Astrocyte (in vitro differentiated cells and primary cell): ENCODE measurements around the gene SYTL2. TPM values are rescaled to one million over a fixed set of nuclear protein-coding genes. Genes with fewer than 3 reads are reported as not detected.

Experiments used
- DNase-seq: peaks from one replicate; pipeline ENCODE4 v3.0.0-alpha.2; 2010; ENCODE audit warnings: low read depth
- FAIRE-seq: peaks from 2 replicates; lab custom pipeline; 2011; peaks lifted over from hg19 to GRCh38; lab: Jason Lieb, UNC
- H2AFZ ChIP-seq: 2 replicates; pipeline ENCODE4 v1.6.0; 2012; ENCODE audit warnings: low read depth, low read length, inconsistent platforms
- H3K27ac ChIP-seq: 2 replicates; pipeline ENCODE4 v1.5.1; 2011; ENCODE audit warnings: low read depth, low read length, inconsistent platforms
- H3K27me3 ChIP-seq: 2 replicates; pipeline ENCODE4 v1.6.0; 2011; ENCODE audit warnings: low read length, inconsistent platforms; ENCODE audit not compliant: insufficient read depth
- H3K36me3 ChIP-seq: 2 replicates; pipeline ENCODE4 v1.5.1; 2011; ENCODE audit warnings: low read length, inconsistent platforms; ENCODE audit not compliant: insufficient read depth
- H3K4me1 ChIP-seq: 2 replicates; pipeline ENCODE4 v1.5.1; 2011; ENCODE audit warnings: low read length, inconsistent platforms; ENCODE audit not compliant: insufficient read depth
- H3K4me2 ChIP-seq: 2 replicates; pipeline ENCODE4 v1.6.0; 2012; ENCODE audit warnings: low read length, inconsistent platforms
- H3K4me3 ChIP-seq: 2 replicates; pipeline ENCODE4 v1.5.1; 2011; ENCODE audit warnings: low read depth, mild to moderate bottlenecking, low read length, inconsistent platforms; ENCODE audit not compliant: insufficient read depth
- H3K79me2 ChIP-seq: 2 replicates; pipeline ENCODE4 v1.6.0; 2012; ENCODE audit warnings: mild to moderate bottlenecking, low read length, inconsistent platforms; ENCODE audit not compliant: insufficient read depth
- H3K9ac ChIP-seq: 2 replicates; pipeline ENCODE4 v1.6.0; 2012; ENCODE audit warnings: mild to moderate bottlenecking, low read length, inconsistent platforms
- H3K9me3 ChIP-seq: 2 replicates; pipeline ENCODE4 v1.5.1; 2012; ENCODE audit warnings: low read depth, mild to moderate bottlenecking, low read length, inconsistent platforms; ENCODE audit not compliant: insufficient read depth
- H4K20me1 ChIP-seq: 2 replicates; pipeline ENCODE4 v1.6.0; 2012; ENCODE audit warnings: low read length, inconsistent platforms; ENCODE audit not compliant: insufficient read depth
- H3K27ac Mint-ChIP-seq: one replicate; pipeline ENCODE4 v1.8.0; 2021; ENCODE audit warnings: mild to moderate bottlenecking, mixed read lengths; ENCODE audit not compliant: unreplicated experiment
- H3K27me3 Mint-ChIP-seq: one replicate; pipeline ENCODE4 v1.8.0; 2021; ENCODE audit warnings: low read depth, mixed read lengths; ENCODE audit not compliant: unreplicated experiment
- H3K36me3 Mint-ChIP-seq: one replicate; pipeline ENCODE4 v1.8.0; 2021; ENCODE audit warnings: low read depth, mixed read lengths; ENCODE audit not compliant: unreplicated experiment
- H3K4me1 Mint-ChIP-seq: one replicate; pipeline ENCODE4 v1.8.0; 2021; ENCODE audit warnings: low read depth, mixed read lengths; ENCODE audit not compliant: unreplicated experiment
- H3K4me3 Mint-ChIP-seq: one replicate; pipeline ENCODE4 v1.8.0; 2021; ENCODE audit warnings: mild to moderate bottlenecking, moderate library complexity, mixed read lengths; ENCODE audit not compliant: unreplicated experiment
- H3K9me3 Mint-ChIP-seq: one replicate; pipeline ENCODE4 v1.8.0; 2021; ENCODE audit warnings: mild to moderate bottlenecking, mixed read lengths; ENCODE audit not compliant: unreplicated experiment
- EZH2 ChIP-seq: IDR thresholded peaks from 2 replicates; pipeline ENCODE4 v1.6.1; 2012; ENCODE audit warnings: mild to moderate bottlenecking, low read length, inconsistent platforms; ENCODE audit not compliant: insufficient read depth
- total RNA-seq: library from RNA; stranded (reverse); gene quantifications from 2 replicates; pipeline ENCODE4 v1.2.1, GENCODE V29; 2021
- TF ChIP-seq, protein P1 (sequence below): IDR thresholded peaks from 2 replicates; pipeline ENCODE4 v1.5.1; 2011; ENCODE audit warnings: low read depth, mild to moderate bottlenecking, inconsistent platforms, low read length, moderate library complexity; ENCODE audit not compliant: insufficient read depth

SYTL2 gene
- total RNA-seq, 1 donor from 2014 or later, result 36.9 TPM

DNA sequence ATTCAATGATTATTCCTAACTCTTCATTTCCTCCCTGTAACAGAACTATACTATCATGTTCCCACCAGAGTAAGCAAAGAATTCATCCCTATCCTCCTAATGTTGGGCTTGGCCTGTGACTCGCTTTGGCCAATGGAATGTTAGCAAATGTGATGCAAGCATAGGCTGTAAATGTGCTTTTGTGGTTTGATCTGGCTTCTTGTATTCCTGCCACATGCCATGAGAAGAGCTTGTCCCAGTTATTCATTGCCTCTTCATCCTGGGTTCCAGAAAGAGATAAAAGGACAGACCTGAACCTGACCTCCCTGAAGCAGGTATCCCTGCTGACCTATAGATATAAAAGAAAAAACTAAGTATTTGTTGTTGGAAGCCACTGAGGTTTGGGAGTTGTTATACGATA lies 51.0 kb downstream of the SYTL2 start:
- DNase-seq (peak; percentile 83), FAIRE-seq (no peak)
- peak overlapping the region; percentile 28 for H3K4me2 ChIP-seq
- no peak overlapping the region for H3K4me3 ChIP-seq
- H3K4me1 Mint-ChIP-seq, result peaks cover 23% of the 10 kb centered on the region
- no peak overlapping the region for H3K27ac ChIP-seq
- H3K9me3 Mint-ChIP-seq, result no peaks in the 10 kb centered on the region
- H3K27ac Mint-ChIP-seq, result peak overlapping the region; percentile 7
- no peaks in the 10 kb centered on the region for H3K27me3 ChIP-seq
- no peak overlapping the region for H2AFZ ChIP-seq
- H3K9ac ChIP-seq, result no peak overlapping the region
- no peaks in the 10 kb centered on the region for H3K27me3 Mint-ChIP-seq
- H3K4me1 ChIP-seq, result peaks cover 5% of the 10 kb centered on the region
- H3K9me3 ChIP-seq, result no peaks in the 10 kb centered on the region
- H3K36me3 Mint-ChIP-seq, result no peaks in the 10 kb centered on the region
- H4K20me1 ChIP-seq, result no peaks in the 10 kb centered on the region
- H3K4me3 Mint-ChIP-seq, result no peak overlapping the region
- TF ChIP-seq, protein P1, sequence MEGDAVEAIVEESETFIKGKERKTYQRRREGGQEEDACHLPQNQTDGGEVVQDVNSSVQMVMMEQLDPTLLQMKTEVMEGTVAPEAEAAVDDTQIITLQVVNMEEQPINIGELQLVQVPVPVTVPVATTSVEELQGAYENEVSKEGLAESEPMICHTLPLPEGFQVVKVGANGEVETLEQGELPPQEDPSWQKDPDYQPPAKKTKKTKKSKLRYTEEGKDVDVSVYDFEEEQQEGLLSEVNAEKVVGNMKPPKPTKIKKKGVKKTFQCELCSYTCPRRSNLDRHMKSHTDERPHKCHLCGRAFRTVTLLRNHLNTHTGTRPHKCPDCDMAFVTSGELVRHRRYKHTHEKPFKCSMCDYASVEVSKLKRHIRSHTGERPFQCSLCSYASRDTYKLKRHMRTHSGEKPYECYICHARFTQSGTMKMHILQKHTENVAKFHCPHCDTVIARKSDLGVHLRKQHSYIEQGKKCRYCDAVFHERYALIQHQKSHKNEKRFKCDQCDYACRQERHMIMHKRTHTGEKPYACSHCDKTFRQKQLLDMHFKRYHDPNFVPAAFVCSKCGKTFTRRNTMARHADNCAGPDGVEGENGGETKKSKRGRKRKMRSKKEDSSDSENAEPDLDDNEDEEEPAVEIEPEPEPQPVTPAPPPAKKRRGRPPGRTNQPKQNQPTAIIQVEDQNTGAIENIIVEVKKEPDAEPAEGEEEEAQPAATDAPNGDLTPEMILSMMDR, result no peak
- no peaks in the 10 kb centered on the region for H3K36me3 ChIP-seq
- no peaks in the 10 kb centered on the region for H3K79me2 ChIP-seq

DNA sequence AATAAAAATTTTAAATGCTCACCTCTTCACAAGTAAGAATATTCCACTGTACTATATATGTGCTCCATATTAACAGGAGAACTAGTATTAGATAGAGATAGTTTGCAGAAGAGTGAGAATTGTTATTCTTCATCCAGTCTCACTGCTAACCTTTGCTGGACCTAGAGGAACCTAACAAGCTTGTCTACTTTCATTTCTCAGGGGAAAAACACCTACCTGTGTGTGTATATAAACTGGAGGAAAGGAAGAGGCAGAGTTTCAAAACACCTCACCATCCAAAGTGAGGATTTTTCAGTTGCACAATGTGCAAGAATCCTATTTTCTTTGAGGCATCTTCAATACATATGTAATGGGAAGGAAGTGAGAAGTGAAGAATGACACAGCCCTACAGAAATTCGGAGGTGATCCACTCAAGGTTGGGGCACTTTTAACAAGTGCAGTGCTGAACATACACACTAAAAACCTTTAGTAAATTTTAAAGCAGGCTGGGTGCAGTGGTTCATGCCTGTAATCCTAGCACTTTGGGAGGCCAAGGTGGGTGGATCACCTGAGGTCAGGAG lies 52.4 kb downstream of the SYTL2 start:
- peaks cover 5% of the 10 kb centered on the region for H3K4me1 ChIP-seq
- no peaks in the 10 kb centered on the region for H4K20me1 ChIP-seq
- no peak overlapping the region for H3K27ac ChIP-seq
- no peaks in the 10 kb centered on the region for H3K36me3 ChIP-seq
- H2AFZ ChIP-seq, result no peak overlapping the region
- no peaks in the 10 kb centered on the region for H3K79me2 ChIP-seq
- TF ChIP-seq, protein P1, result no peak
- TF ChIP-seq EZH2, result no peak
- DNase-seq, result no peak
- H3K27me3 ChIP-seq, result no peaks in the 10 kb centered on the region
- FAIRE-seq, result no peak
- no peaks in the 10 kb centered on the region for H3K9me3 Mint-ChIP-seq
- H3K27ac Mint-ChIP-seq, result no peak overlapping the region
- H3K4me1 Mint-ChIP-seq, result peaks cover 21% of the 10 kb centered on the region
- no peak overlapping the region for H3K4me3 ChIP-seq
- H3K4me2 ChIP-seq, result no peak overlapping the region
- no peak overlapping the region for H3K4me3 Mint-ChIP-seq
- H3K9me3 ChIP-seq, result no peaks in the 10 kb centered on the region
- H3K27me3 Mint-ChIP-seq, result no peaks in the 10 kb centered on the region
- H3K36me3 Mint-ChIP-seq, result no peaks in the 10 kb centered on the region
- no peak overlapping the region for H3K9ac ChIP-seq

DNA sequence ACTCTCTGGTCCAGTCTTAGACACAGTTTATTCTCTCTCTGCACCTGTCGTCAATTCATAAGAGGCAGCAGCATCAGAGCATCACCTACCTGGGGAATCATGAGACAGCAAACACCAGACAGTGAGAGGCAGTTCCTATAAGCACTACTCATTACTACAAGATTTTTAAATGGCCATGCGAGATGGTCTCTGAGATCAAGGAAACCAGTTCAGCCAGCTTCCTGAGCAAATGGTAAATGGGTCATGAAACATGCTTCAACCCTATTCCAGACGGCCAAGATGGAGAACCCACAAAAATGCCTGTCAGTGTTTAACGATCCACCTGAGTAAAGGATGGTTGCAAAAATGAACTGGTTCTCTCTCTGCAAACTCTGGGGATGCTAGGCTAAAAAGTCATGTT lies 52.9 kb downstream of the SYTL2 start:
- Mint-ChIP-seq H3K4me3 (no peak overlapping the region), H3K27ac (no peak overlapping the region), H3K9me3 (no peaks in the 10 kb centered on the region), H3K36me3 (no peaks in the 10 kb centered on the region), H3K27me3 (no peaks in the 10 kb centered on the region), H3K4me1 (peaks cover 24% of the 10 kb centered on the region)
- FAIRE-seq (no peak), DNase-seq (no peak)
- H3K27me3 ChIP-seq, result no peaks in the 10 kb centered on the region
- H3K4me2 ChIP-seq, result no peak overlapping the region
- H3K4me1 ChIP-seq, result peaks cover 5% of the 10 kb centered on the region
- no peak overlapping the region for H3K4me3 ChIP-seq
- no peaks in the 10 kb centered on the region for H4K20me1 ChIP-seq
- no peak overlapping the region for H3K9ac ChIP-seq
- H3K36me3 ChIP-seq, result no peaks in the 10 kb centered on the region
- TF ChIP-seq EZH2, result no peak
- TF ChIP-seq, protein P1, result no peak
- no peaks in the 10 kb centered on the region for H3K9me3 ChIP-seq
- H3K27ac ChIP-seq, result no peak overlapping the region
- no peak overlapping the region for H2AFZ ChIP-seq
- H3K79me2 ChIP-seq, result no peaks in the 10 kb centered on the region
